Suprapubic skin (tissue), 4 donors: ENCODE data around the gene PLXNA4. TPM values are rescaled to one million over a fixed set of nuclear protein-coding genes. Genes with fewer than 3 reads are reported as not detected.

Experiments used
- DNase-seq, 2 donors: peaks; one replicate each; pipeline ENCODE4 v3.0.0-alpha.2; 2019; ENCODE audit warnings: low spot score in 2 of 2
- H3K27ac ChIP-seq: fragments of 200-600 bp; sonication (generic); one replicate; pipeline ENCODE4 v1.5.1; 2019
- H3K27me3 ChIP-seq: fragments of 200-600 bp; sonication (generic); one replicate; pipeline ENCODE4 v1.5.1; 2019
- H3K36me3 ChIP-seq: fragments of 200-600 bp; sonication (generic); one replicate; pipeline ENCODE4 v1.5.1; 2019
- H3K4me1 ChIP-seq: fragments of 200-600 bp; sonication (generic); one replicate; pipeline ENCODE4 v1.5.1; 2019
- H3K4me3 ChIP-seq: fragments of 200-600 bp; sonication (generic); one replicate; pipeline ENCODE4 v1.5.1; 2019; ENCODE audit warnings: mild to moderate bottlenecking
- H3K9me3 ChIP-seq: fragments of 200-600 bp; sonication (generic); one replicate; pipeline ENCODE4 v1.5.1; 2019
- CTCF ChIP-seq, 2 donors: fragments of 200-600 bp in 1 of 2; fragments of 450-650 bp in 1 of 2; sonication (generic) in 1 of 2; IDR thresholded peaks; one replicate each; pipeline ENCODE4 v1.5.1; 2016 to 2019; ENCODE audit warnings: antibody characterized with exemption in 2 of 2, mild to moderate bottlenecking in 1 of 2, moderate library complexity in 1 of 2
- EP300 ChIP-seq: sonication (generic); formaldehyde crosslinking; IDR thresholded peaks from one replicate; pipeline ENCODE4 v1.6.1; 2017; ENCODE audit warnings: antibody characterized with exemption
- POLR2A ChIP-seq, 2 donors: fragments of 450-650 bp; IDR thresholded peaks; one replicate each; pipeline ENCODE4 v1.6.1; 2017; ENCODE audit warnings: antibody characterized with exemption in 2 of 2, mild to moderate bottlenecking in 2 of 2, moderate library complexity in 2 of 2
- POLR2AphosphoS5 ChIP-seq, 3 donors: sonication (generic); formaldehyde crosslinking; IDR thresholded peaks; one replicate each; pipeline ENCODE4 v1.6.1; 2017; ENCODE audit warnings: antibody characterized with exemption in 3 of 3
- WGBS: methylation state at CpG from one replicate; pipeline ENCODE4 v1.1.5; 2018; 5-methylcytosine and 5-hydroxymethylcytosine counted together
- total RNA-seq, 4 donors: library from RNA; depleted of rRNA; stranded (reverse); fragments of >200 nt; gene quantifications; one replicate each; pipeline ENCODE4 v1.1.0, GENCODE V29; 2016

The PLXNA4 gene
- total RNA-seq, 4 donors from 2014 or later: 5.4 to 10.7 (median 7.1) TPM

- 75% methylated on average over 6 of the region's 6 CpGs for WGBS
Observed at GRCh38 chr7:132418840-132419239, 157.4 kb downstream of the PLXNA4 start.

GRCh38 chr7:132417103-132417906 is 159.0 kb downstream of the PLXNA4 start:
- H3K27ac ChIP-seq: no peak overlapping the region
- peaks cover 2% of the 10 kb centered on the region for H3K27me3 ChIP-seq
- H3K4me3 ChIP-seq: no peak overlapping the region
- no peak for DNase-seq
- H3K36me3 ChIP-seq: no peaks in the 10 kb centered on the region
- no peaks in the 10 kb centered on the region for H3K9me3 ChIP-seq
- no peaks in the 10 kb centered on the region for H3K4me1 ChIP-seq
- WGBS: 73% methylated on average over 9 of the region's 9 CpGs
- TF ChIP-seq POLR2A (IDR thresholded peaks at IDR 0.05) (no peak), EP300 (no peak), CTCF (IDR thresholded peaks at IDR 0.05) (no peak), POLR2AphosphoS5 (IDR thresholded peaks at IDR 0.05) (no peak)

More at GRCh38 chr7:132418840-132419239, 157.4 kb downstream of the PLXNA4 start:
- Histone ChIP-seq H3K27ac (no peak overlapping the region), H3K4me1 (no peaks in the 10 kb centered on the region), H3K27me3 (peaks cover 2% of the 10 kb centered on the region), H3K4me3 (no peak overlapping the region), H3K36me3 (no peaks in the 10 kb centered on the region), H3K9me3 (no peaks in the 10 kb centered on the region)
- TF ChIP-seq POLR2AphosphoS5 (IDR thresholded peaks at IDR 0.05) (no peak), POLR2A (IDR thresholded peaks at IDR 0.05) (no peak), CTCF (IDR thresholded peaks at IDR 0.05) (no peak), EP300 (no peak)
- no peak for DNase-seq

DNA sequence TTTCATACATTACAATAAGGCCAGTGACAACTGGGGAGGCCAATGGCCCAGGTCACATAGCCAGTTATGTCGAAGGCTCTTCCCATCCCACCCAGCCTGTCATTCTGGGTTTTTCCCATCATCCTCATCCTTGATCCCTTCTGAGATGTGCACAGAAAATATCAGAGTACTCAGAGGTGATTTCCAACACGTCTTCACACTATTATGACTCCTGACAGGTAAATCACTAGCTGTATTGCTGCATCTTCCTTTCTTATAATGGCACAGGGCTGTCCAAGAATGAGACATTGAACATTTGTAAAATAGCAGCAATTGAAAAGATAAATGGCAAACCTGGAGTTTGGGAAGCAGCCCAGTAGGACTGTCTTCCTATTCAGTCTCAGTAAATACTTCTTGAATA is 159.9 kb downstream of the PLXNA4 start:
- Histone ChIP-seq H3K4me1 (no peaks in the 10 kb centered on the region), H3K27me3 (peaks cover 2% of the 10 kb centered on the region), H3K27ac (no peak overlapping the region), H3K36me3 (no peaks in the 10 kb centered on the region), H3K4me3 (no peak overlapping the region), H3K9me3 (no peaks in the 10 kb centered on the region)
- no peak for DNase-seq
- TF ChIP-seq EP300: no peak
- TF ChIP-seq CTCF (IDR thresholded peaks at IDR 0.05): no peak
- TF ChIP-seq POLR2A (IDR thresholded peaks at IDR 0.05): no peak
- no peak for TF ChIP-seq POLR2AphosphoS5 (IDR thresholded peaks at IDR 0.05)
- 83% methylated on average over 2 of the region's 2 CpGs for WGBS

- 89% methylated on average over 4 of the region's 4 CpGs for WGBS
Observed at GRCh38 chr7:132415259-132415658, 161.0 kb downstream of the PLXNA4 start.

More at GRCh38 chr7:132415259-132415658, 161.0 kb downstream of the PLXNA4 start:
- Histone ChIP-seq H3K27ac (no peak overlapping the region), H3K27me3 (peaks cover 2% of the 10 kb centered on the region), H3K36me3 (no peaks in the 10 kb centered on the region), H3K9me3 (no peaks in the 10 kb centered on the region), H3K4me1 (no peaks in the 10 kb centered on the region), H3K4me3 (no peak overlapping the region)
- DNase-seq: no peak
- TF ChIP-seq EP300 (no peak), POLR2AphosphoS5 (IDR thresholded peaks at IDR 0.05) (no peak), CTCF (IDR thresholded peaks at IDR 0.05) (no peak), POLR2A (IDR thresholded peaks at IDR 0.05) (no peak)
